Fibroblast of lung (primary cell): ENCODE measurements around the gene WNT5B.

ENCODE experiments used
- CTCF ChIP-seq, 2 donors: IDR thresholded peaks in 1 of 2; conservative IDR thresholded peaks in 1 of 2; 1 replicate in 1 of 2; 2 replicates in 1 of 2; pipeline ENCODE4 v1.5.1; 2011 to 2012; ENCODE audit warnings: low read length in 2 of 2, control low read depth in 1 of 2, inconsistent platforms in 1 of 2, low read depth in 1 of 2, mild to moderate bottlenecking in 1 of 2
- EZH2 ChIP-seq: IDR thresholded peaks from 2 replicates; pipeline ENCODE4 v1.5.1; 2012; ENCODE audit warnings: low read length, control low read depth, mild to moderate bottlenecking; ENCODE audit errors: missing control alignments

DNA sequence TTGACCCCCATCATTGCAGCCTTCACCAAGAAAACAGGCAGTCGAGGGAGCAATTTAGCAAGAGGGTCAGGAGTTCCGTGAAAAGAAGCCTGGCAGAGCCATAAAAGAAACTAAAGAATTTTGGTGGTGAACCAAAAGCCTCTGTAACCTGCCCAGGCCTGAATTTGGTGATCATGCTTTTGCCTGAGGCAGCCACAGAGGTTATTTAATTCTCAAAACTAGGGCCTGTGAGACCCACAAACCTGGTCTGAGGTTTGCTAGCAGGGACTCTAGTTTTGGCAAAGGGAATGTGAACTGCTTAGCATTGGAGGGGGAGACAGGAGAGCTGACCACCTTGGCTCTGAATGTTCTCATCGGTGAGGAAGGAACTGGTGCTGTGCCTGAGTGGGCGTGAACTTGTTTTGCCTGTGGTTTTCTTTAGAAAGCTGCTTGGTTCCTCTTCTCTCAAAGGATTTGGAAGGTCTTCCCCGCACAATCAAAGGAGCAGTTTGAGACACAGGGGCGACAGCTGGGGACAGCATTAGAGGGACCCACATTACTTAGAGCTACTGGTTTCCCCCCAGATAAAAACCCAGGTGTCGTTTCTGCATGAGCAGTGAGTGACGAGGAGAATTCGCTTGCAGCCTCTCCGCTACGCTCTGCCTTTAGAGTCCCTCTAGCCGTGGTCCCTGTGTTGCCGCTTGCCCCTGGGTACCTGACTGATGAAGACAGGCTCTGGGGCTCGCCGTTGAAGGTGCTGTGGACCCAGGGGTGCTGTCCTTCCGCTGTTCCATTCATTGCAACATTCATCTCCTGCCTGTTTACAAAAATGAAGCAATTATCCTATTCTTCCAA lies 12.6 kb upstream of the WNT5B start:
- TF ChIP-seq CTCF (conservative IDR thresholded peaks at IDR 0.05 in 1 of 2, IDR thresholded peaks at IDR 0.05 in 1 of 2; ENCODE audit: low read depth in 1 of 2, low read length in 2 of 2), result no peak
- no peak for TF ChIP-seq EZH2
